Measurements from ENCODE around the gene ADCY3. TPM values are rescaled to one million over a fixed set of nuclear protein-coding genes. Genes with fewer than 3 reads are reported as not detected.

ADCY3 gene
- total and polyA plus RNA-seq, 9 donors: 27.1 to 150 (median 97.4) TPM

GRCh38 chr2:24863641-24864040 lies 56.4 kb downstream of the ADCY3 start:
- Histone ChIP-seq H3K4me1 (ENCODE audit: insufficient read depth) (peaks cover 14% of the 10 kb centered on the region), H3K4me3 (no peak overlapping the region), H3K27ac (peak overlapping the region; percentile 24 to 52), H3K9me3 (no peaks in the 10 kb centered on the region), H3K36me3 (no peaks in the 10 kb centered on the region), H3K27me3 (no peaks in the 10 kb centered on the region)
- TF ChIP-seq, protein P1, sequence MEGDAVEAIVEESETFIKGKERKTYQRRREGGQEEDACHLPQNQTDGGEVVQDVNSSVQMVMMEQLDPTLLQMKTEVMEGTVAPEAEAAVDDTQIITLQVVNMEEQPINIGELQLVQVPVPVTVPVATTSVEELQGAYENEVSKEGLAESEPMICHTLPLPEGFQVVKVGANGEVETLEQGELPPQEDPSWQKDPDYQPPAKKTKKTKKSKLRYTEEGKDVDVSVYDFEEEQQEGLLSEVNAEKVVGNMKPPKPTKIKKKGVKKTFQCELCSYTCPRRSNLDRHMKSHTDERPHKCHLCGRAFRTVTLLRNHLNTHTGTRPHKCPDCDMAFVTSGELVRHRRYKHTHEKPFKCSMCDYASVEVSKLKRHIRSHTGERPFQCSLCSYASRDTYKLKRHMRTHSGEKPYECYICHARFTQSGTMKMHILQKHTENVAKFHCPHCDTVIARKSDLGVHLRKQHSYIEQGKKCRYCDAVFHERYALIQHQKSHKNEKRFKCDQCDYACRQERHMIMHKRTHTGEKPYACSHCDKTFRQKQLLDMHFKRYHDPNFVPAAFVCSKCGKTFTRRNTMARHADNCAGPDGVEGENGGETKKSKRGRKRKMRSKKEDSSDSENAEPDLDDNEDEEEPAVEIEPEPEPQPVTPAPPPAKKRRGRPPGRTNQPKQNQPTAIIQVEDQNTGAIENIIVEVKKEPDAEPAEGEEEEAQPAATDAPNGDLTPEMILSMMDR (IDR thresholded peaks at IDR 0.05): no peak
- TF ChIP-seq EP300 (IDR thresholded peaks at IDR 0.05): no peak
- TF ChIP-seq POLR2A (IDR thresholded peaks at IDR 0.05): no peak
- peak in 1 of 5 donors; percentile 34 for DNase-seq
- 40 to 60% (median 59%) methylated on average over 3 of the region's 3 CpGs for WGBS, 3 donors
- intact Hi-C loops (cut with DNase I): no loop called here

- Histone ChIP-seq H3K27me3 (no peaks in the 10 kb centered on the region), H3K4me1 (ENCODE audit: insufficient read depth) (peaks cover 22% of the 10 kb centered on the region), H3K4me3 (no peak overlapping the region), H3K36me3 (no peaks in the 10 kb centered on the region), H3K27ac (peak overlapping the region; percentile 50 to 57), H3K9me3 (no peaks in the 10 kb centered on the region)
- 37 to 49% (median 38%) methylated on average over 11 of the region's 11 CpGs for WGBS, 3 donors
- DNase-seq: peak in 3 of 5 donors; percentile 49 to 67 (median 60)
- TF ChIP-seq EP300 (IDR thresholded peaks at IDR 0.05): no peak
- TF ChIP-seq, protein P1 (IDR thresholded peaks at IDR 0.05): no peak
- TF ChIP-seq POLR2A (IDR thresholded peaks at IDR 0.05): no peak
- intact Hi-C loops (cut with DNase I): no loop called here
Observed at GRCh38 chr2:24861500-24861899, 58.5 kb downstream of the ADCY3 start.

DNA sequence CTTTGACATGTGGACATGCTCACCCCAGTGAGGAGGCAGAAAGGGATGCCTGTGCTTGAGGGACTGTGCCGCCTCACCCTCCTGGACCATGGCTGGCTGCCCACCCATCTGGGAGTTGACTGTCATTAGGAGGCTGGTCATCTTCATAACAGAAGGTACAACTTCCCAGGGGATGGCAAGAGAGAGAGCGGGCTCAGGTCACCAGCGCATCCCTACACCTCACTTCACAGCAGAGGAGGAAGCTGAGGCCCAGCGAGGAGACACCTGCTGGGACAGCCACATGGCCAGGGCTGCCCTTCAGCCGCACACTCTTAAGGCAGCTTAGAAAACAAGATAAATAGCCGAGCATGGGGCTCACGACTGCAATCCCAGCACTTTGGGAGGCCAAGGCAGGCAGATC lies 59.4 kb downstream of the ADCY3 start:
- Histone ChIP-seq H3K27ac (peak overlapping the region in 1 of 2 donors; percentile 57), H3K9me3 (no peaks in the 10 kb centered on the region), H3K4me3 (no peak overlapping the region), H3K4me1 (ENCODE audit: insufficient read depth) (peaks cover 31% of the 10 kb centered on the region), H3K36me3 (no peaks in the 10 kb centered on the region), H3K27me3 (no peaks in the 10 kb centered on the region)
- peak in 1 of 5 donors; percentile 37 for DNase-seq
- intact Hi-C loops (cut with DNase I): no loop called here
- 95 to 96% (median 95%) methylated on average over 7 of the region's 7 CpGs for WGBS, 3 donors
- TF ChIP-seq, protein P1 (IDR thresholded peaks at IDR 0.05): no peak
- no peak for TF ChIP-seq POLR2A (IDR thresholded peaks at IDR 0.05)
- TF ChIP-seq EP300 (IDR thresholded peaks at IDR 0.05): no peak

GRCh38 chr2:24859968-24860600 lies 60.0 kb downstream of the ADCY3 start:
- H3K4me1 ChIP-seq (ENCODE audit: insufficient read depth): peaks cover 31% of the 10 kb centered on the region
- no peaks in the 10 kb centered on the region for H3K36me3 ChIP-seq
- TF ChIP-seq EP300 (IDR thresholded peaks at IDR 0.05): no peak
- TF ChIP-seq, protein P1 (IDR thresholded peaks at IDR 0.05): no peak
- TF ChIP-seq POLR2A (IDR thresholded peaks at IDR 0.05): no peak
- H3K4me3 ChIP-seq: no peak overlapping the region
- DNase-seq: peak in 1 of 5 donors; percentile 36
- WGBS, 3 donors: 92 to 95% (median 94%) methylated on average over 15 of the region's 15 CpGs
- no peaks in the 10 kb centered on the region for H3K27me3 ChIP-seq
- no peaks in the 10 kb centered on the region for H3K9me3 ChIP-seq
- intact Hi-C loops (cut with DNase I): loop anchor here in 2 of 4 donors (5.0 kb wide), 3 partner anchors 57 to 112 kb away; partner anchors contain the start of genes ADCY3 (in 1 of the 2) and DNAJC27 (in 1 of the 2)
- H3K27ac ChIP-seq: peak overlapping the region in 1 of 2 donors; percentile 57
